ENCODE data around the gene CSH2. TPM values are rescaled to one million over a fixed set of nuclear protein-coding genes. Genes with fewer than 3 reads are reported as not detected.
"Not testable (repeated sequence)": the region's sequence is repeated elsewhere in the genome, so short reads cannot be mapped to it uniquely, and the experiment has no call there.

Gene CSH2
- total RNA-seq, 2 donors from 2014 or later = not detected

DNA sequence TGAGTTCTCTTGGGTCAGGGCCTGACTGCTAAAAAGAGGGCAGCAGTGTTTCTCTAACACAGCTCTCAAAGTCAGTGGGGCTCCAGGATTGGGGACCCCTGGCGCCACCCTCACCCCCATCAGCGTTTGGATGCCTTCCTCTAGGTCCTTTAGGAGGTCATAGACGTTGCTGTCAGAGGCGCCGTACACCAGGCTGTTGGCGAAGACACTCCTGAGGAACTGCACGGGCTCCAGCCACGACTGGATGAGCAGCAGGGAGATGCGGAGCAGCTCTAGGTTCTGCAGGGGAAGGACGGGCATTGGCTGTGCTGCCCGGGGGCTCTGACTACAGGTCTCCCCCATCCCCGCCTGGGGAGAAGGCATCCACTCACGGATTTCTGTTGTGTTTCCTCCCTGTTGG, 44.2 kb upstream of the CSH2 start:
- Histone ChIP-seq H3K4me3 (no peak overlapping the region), H3K36me3 (no peaks in the 10 kb centered on the region), H3K27ac (no peak overlapping the region), H3K27me3 (replicated peaks; ENCODE audit: insufficient read depth) (no peaks in the 10 kb centered on the region), H3K9me3 (no peaks in the 10 kb centered on the region), H3K4me1 (replicated peaks) (no peaks in the 10 kb centered on the region)
- DNase-seq (ENCODE audit: low spot score) = no peak
- TF ChIP-seq POLR2AphosphoS5 (IDR thresholded peaks at IDR 0.05) (no peak), POLR2A (IDR thresholded peaks at IDR 0.05) (no peak)
- TF ChIP-seq, protein P1, sequence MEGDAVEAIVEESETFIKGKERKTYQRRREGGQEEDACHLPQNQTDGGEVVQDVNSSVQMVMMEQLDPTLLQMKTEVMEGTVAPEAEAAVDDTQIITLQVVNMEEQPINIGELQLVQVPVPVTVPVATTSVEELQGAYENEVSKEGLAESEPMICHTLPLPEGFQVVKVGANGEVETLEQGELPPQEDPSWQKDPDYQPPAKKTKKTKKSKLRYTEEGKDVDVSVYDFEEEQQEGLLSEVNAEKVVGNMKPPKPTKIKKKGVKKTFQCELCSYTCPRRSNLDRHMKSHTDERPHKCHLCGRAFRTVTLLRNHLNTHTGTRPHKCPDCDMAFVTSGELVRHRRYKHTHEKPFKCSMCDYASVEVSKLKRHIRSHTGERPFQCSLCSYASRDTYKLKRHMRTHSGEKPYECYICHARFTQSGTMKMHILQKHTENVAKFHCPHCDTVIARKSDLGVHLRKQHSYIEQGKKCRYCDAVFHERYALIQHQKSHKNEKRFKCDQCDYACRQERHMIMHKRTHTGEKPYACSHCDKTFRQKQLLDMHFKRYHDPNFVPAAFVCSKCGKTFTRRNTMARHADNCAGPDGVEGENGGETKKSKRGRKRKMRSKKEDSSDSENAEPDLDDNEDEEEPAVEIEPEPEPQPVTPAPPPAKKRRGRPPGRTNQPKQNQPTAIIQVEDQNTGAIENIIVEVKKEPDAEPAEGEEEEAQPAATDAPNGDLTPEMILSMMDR (IDR thresholded peaks at IDR 0.05) = no peak
- WGBS = 76% methylated on average over 13 of the region's 13 CpGs
- intact Hi-C loops (cut with DNase I) = loop anchor here (5.0 to 10.0 kb wide), 2 partner anchors 110 to 367 kb away; no protein-coding TSS in a partner anchor

DNA sequence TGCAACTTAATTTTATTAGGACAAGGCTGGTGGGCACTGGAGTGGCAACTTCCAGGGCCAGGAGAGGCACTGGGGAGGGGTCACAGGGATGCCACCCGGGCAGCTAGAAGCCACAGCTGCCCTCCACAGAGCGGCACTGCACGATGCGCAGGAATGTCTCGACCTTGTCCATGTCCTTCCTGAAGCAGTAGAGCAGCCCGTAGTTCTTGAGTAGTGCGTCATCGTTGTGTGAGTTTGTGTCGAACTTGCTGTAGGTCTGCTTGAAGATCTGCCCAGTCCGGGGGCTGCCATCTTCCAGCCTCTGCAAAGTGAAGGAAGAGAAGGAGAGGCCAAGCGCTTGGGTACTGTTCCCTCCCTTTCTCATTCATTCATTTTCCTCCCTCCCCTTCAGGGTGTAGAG, 43.7 kb upstream of the CSH2 start:
- H3K36me3 ChIP-seq; H3K27me3 ChIP-seq (replicated peaks; ENCODE audit: insufficient read depth); H3K4me3 ChIP-seq; H3K4me1 ChIP-seq (replicated peaks); DNase-seq (ENCODE audit: low spot score); H3K9me3 ChIP-seq; H3K27ac ChIP-seq: not testable (repeated sequence)
- 87% methylated on average over 11 of the region's 11 CpGs for WGBS
- intact Hi-C loops (cut with DNase I) = loop anchor here (5.0 to 10.0 kb wide), 2 partner anchors 110 to 368 kb away; no protein-coding TSS in a partner anchor

DNA sequence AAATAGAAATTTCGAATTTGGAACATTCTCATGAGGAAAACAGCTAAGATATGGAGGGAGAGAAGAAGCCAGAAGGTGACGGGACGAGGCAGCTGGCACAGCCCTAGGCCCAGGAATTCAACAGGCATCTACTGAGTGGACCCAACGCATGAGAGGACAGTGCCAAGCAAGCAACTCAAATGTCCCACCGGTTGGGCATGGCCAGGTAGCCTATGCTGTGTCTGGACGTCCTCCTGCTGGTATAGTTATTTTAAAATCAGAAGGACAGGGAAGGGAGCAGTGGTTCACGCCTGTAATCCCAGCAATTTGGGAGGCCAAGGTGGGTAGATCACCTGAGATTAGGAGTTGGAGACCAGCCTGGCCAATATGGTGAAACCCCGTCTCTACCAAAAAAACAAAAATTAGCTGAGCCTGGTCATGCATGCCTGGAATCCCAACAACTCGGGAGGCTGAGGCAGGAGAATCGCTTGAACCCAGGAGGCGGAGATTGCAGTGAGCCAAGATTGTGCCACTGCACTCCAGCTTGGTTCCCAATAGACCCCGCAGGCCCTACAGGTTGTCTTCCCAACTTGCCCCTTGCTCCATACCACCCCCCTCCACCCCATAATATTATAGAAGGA, 43.2 kb upstream of the CSH2 start:
- H3K36me3 ChIP-seq = no peaks in the 10 kb centered on the region
- H3K4me3 ChIP-seq = no peak overlapping the region
- DNase-seq (ENCODE audit: low spot score) = no peak
- intact Hi-C loops (cut with DNase I) = loop anchor here (5.0 to 10.0 kb wide), 2 partner anchors 111 to 368 kb away; no protein-coding TSS in a partner anchor
- H3K9me3 ChIP-seq = no peaks in the 10 kb centered on the region
- WGBS = 88% methylated on average over 12 of the region's 12 CpGs
- no peaks in the 10 kb centered on the region for H3K27me3 ChIP-seq (replicated peaks; ENCODE audit: insufficient read depth)
- TF ChIP-seq POLR2A (IDR thresholded peaks at IDR 0.05) (no peak), POLR2AphosphoS5 (IDR thresholded peaks at IDR 0.05) (no peak)
- TF ChIP-seq, protein P1 (IDR thresholded peaks at IDR 0.05) = no peak
- H3K4me1 ChIP-seq (replicated peaks) = no peaks in the 10 kb centered on the region
- H3K27ac ChIP-seq = no peak overlapping the region

DNA sequence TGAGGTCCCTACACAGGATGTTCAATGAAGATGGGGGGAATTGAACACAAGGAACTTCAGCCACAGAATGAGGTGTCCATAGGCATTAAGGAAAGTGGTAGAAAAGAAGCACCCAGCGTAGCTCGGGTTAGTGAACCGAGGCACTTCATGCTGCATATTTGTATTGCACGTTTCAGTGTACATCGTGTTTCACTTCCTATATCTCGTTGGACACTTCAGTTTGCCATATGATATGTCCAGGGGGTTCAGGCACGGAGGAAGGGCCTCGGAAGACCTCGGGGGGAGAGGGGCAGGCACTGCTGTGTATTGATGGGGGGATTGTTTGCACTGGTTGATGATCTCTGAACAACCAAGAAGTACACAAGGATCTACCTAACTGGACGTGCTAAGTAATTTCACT, 42.3 kb upstream of the CSH2 start:
- H3K27me3 ChIP-seq (replicated peaks; ENCODE audit: insufficient read depth); H3K4me1 ChIP-seq (replicated peaks); DNase-seq (ENCODE audit: low spot score); H3K27ac ChIP-seq; H3K36me3 ChIP-seq; H3K4me3 ChIP-seq; H3K9me3 ChIP-seq: not testable (repeated sequence)
- intact Hi-C loops (cut with DNase I) = loop anchor here (5.0 to 10.0 kb wide), 2 partner anchors 112 to 369 kb away; no protein-coding TSS in a partner anchor
- 74% methylated on average over 10 of the region's 10 CpGs for WGBS

DNA sequence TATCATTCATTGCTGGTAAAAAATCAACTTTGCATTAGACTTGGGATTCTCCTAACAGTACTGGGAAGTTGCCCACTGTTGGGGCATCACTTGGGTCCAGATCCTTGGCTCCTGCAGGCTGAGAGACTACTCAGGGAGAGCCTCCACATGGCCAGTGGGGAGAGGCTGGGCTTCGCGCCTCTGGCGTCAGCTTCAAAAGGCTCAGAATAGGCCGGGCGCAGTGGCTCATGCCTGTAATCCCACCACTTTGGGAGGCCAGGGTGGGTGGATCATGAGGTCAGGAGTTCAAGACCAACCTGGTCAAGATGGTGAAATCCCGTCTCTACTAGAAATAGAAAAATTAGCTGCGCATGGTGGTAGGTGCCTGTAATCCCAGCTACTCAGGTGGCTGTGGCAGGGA, 41.0 kb upstream of the CSH2 start:
- no peaks in the 10 kb centered on the region for H3K9me3 ChIP-seq
- no peaks in the 10 kb centered on the region for H3K36me3 ChIP-seq
- no peak overlapping the region for H3K4me3 ChIP-seq
- no peak for TF ChIP-seq POLR2A (IDR thresholded peaks at IDR 0.05)
- TF ChIP-seq, protein P1 (IDR thresholded peaks at IDR 0.05) = no peak
- TF ChIP-seq POLR2AphosphoS5 (IDR thresholded peaks at IDR 0.05) = no peak
- intact Hi-C loops (cut with DNase I) = loop anchor here (10.0 kb wide), 1 partner anchor 370 kb away; no protein-coding TSS in a partner anchor
- H3K27ac ChIP-seq = no peak overlapping the region
- no peaks in the 10 kb centered on the region for H3K27me3 ChIP-seq (replicated peaks; ENCODE audit: insufficient read depth)
- H3K4me1 ChIP-seq (replicated peaks) = no peaks in the 10 kb centered on the region
- 97% methylated on average over 7 of the region's 7 CpGs for WGBS
- no peak for DNase-seq (ENCODE audit: low spot score)

DNA sequence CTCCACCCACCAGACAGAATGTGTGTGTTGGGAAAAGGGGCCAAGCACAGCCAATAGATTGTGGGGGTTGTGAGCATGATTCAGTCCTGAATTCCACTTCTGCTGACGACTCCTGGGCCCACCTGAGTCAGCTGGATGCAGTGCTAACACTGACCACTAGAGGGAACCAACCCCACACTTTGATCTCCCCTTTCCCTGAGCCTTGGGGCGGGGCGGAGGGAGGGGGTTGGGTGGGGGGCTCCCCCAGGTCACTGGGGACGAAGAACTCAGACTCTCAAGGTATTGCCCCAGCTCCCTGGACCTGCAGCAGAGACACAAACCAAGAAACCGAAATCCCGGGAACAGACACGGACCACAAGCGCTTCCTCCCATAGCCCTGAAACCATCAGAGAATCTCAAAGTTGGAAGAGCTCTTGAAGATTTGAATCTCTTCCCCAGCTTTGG, 38.2 kb upstream of the CSH2 start:
- Histone ChIP-seq H3K36me3 (no peaks in the 10 kb centered on the region), H3K4me1 (replicated peaks) (no peaks in the 10 kb centered on the region), H3K27ac (no peak overlapping the region), H3K4me3 (no peak overlapping the region), H3K27me3 (replicated peaks; ENCODE audit: insufficient read depth) (no peaks in the 10 kb centered on the region), H3K9me3 (no peaks in the 10 kb centered on the region)
- 44% methylated on average over 8 of the region's 8 CpGs for WGBS
- no peak for DNase-seq (ENCODE audit: low spot score)
- TF ChIP-seq POLR2A (IDR thresholded peaks at IDR 0.05) (no peak), POLR2AphosphoS5 (IDR thresholded peaks at IDR 0.05) (no peak)
- TF ChIP-seq, protein P1 (IDR thresholded peaks at IDR 0.05) = peak; percentile 37 to 81 (median 68)
- intact Hi-C loops (cut with DNase I) = loop anchor here (10.0 kb wide), 1 partner anchor 373 kb away; no protein-coding TSS in a partner anchor

Measured in prostate gland (tissue), 2 donors.